ENCODE results near the gene RUNDC3A. TPM values are rescaled to one million over a fixed set of nuclear protein-coding genes. Genes with fewer than 3 reads are reported as not detected.

RUNDC3A gene
- polyA plus RNA-seq, 1 experiment = 0.11 TPM

- CTCF ChIA-PET = no interaction called here
Observed at GRCh38 chr17:44269535-44270240, 38.7 kb upstream of the RUNDC3A start.

GRCh38 chr17:44272321-44272951 lies 36.0 kb upstream of the RUNDC3A start:
- ChIA-PET CTCF (no interaction called here), POLR2A (no interaction called here)
- H3K27me3 ChIP-seq (ENCODE audit: control insufficient read depth, insufficient read depth, low read length) = peaks cover 34% of the 10 kb centered on the region
- no peak overlapping the region for H3K27ac ChIP-seq (ENCODE audit: low read depth, low read length)
- H3K4me3 ChIP-seq (ENCODE audit: low read depth, low read length) = no peak overlapping the region
- no peak for DNase-seq (ENCODE audit: low read depth, low spot score)
- no peak for TF ChIP-seq CTCF (IDR thresholded peaks at IDR 0.05; ENCODE audit: low read depth, low read length)
- H3K9me3 ChIP-seq (ENCODE audit: control insufficient read depth, insufficient read depth, low read length) = no peaks in the 10 kb centered on the region

More at GRCh38 chr17:44269535-44270240, 38.7 kb upstream of the RUNDC3A start:
- H3K27me3 ChIP-seq (ENCODE audit: control insufficient read depth, insufficient read depth, low read length) = peaks cover 41% of the 10 kb centered on the region
- TF ChIP-seq CTCF (IDR thresholded peaks at IDR 0.05; ENCODE audit: low read depth, low read length) = no peak
- no peaks in the 10 kb centered on the region for H3K9me3 ChIP-seq (ENCODE audit: control insufficient read depth, insufficient read depth, low read length)
- POLR2A ChIA-PET = no interaction called here
- no peak for DNase-seq (ENCODE audit: low read depth, low spot score)
- H3K27ac ChIP-seq (ENCODE audit: low read depth, low read length) = no peak overlapping the region
- H3K4me3 ChIP-seq (ENCODE audit: low read depth, low read length) = no peak overlapping the region

- Histone ChIP-seq H3K27ac (ENCODE audit: low read depth, low read length) (no peak overlapping the region), H3K4me3 (ENCODE audit: low read depth, low read length) (no peak overlapping the region), H3K9me3 (ENCODE audit: control insufficient read depth, insufficient read depth, low read length) (no peaks in the 10 kb centered on the region), H3K27me3 (ENCODE audit: control insufficient read depth, insufficient read depth, low read length) (peaks cover 31% of the 10 kb centered on the region)
- CTCF ChIA-PET = no interaction called here
- DNase-seq (ENCODE audit: low read depth, low spot score) = no peak
- POLR2A ChIA-PET = no interaction called here
- no peak for TF ChIP-seq CTCF (IDR thresholded peaks at IDR 0.05; ENCODE audit: low read depth, low read length)
Observed at GRCh38 chr17:44272954-44273353, 35.4 kb upstream of the RUNDC3A start.

DNA sequence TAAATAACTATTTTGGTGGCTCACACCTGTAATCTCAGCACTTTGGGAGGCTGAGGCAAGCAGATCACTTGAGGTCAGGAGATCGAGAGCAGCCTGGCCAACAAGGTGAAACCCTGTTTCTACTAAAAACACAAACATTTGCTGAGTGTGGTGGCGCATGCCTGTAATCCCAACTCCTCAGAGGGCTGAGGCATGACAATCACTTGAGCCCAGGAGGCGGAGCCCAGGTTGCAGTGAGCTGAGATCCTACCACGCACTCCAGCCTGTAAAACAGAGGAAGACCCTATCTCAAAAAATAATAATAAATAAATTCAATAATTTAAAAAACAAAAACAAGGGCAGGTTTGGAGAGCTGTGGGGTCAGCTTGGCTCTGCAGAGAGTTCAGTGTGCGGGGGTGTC lies 34.8 kb upstream of the RUNDC3A start:
- ChIA-PET CTCF (no interaction called here), POLR2A (no interaction called here)
- Histone ChIP-seq H3K27ac (ENCODE audit: low read depth, low read length) (no peak overlapping the region), H3K27me3 (ENCODE audit: control insufficient read depth, insufficient read depth, low read length) (peaks cover 31% of the 10 kb centered on the region), H3K9me3 (ENCODE audit: control insufficient read depth, insufficient read depth, low read length) (no peaks in the 10 kb centered on the region), H3K4me3 (ENCODE audit: low read depth, low read length) (no peak overlapping the region)
- no peak for DNase-seq (ENCODE audit: low read depth, low spot score)
- no peak for TF ChIP-seq CTCF (IDR thresholded peaks at IDR 0.05; ENCODE audit: low read depth, low read length)

GRCh38 chr17:44277976-44278375 lies 30.4 kb upstream of the RUNDC3A start:
- CTCF ChIA-PET = no interaction called here

More at GRCh38 chr17:44277976-44278375, 30.4 kb upstream of the RUNDC3A start:
- Histone ChIP-seq H3K9me3 (ENCODE audit: control insufficient read depth, insufficient read depth, low read length) (no peaks in the 10 kb centered on the region), H3K27me3 (ENCODE audit: control insufficient read depth, insufficient read depth, low read length) (peaks cover 10% of the 10 kb centered on the region), H3K4me3 (ENCODE audit: low read depth, low read length) (no peak overlapping the region), H3K27ac (ENCODE audit: low read depth, low read length) (no peak overlapping the region)
- no peak for TF ChIP-seq CTCF (IDR thresholded peaks at IDR 0.05; ENCODE audit: low read depth, low read length)
- POLR2A ChIA-PET = no interaction called here
- DNase-seq (ENCODE audit: low read depth, low spot score) = no peak
